ENCODE measurements around the gene BTBD17. TPM values are rescaled to one million over a fixed set of nuclear protein-coding genes. Genes with fewer than 3 reads are reported as not detected.

Gene BTBD17
- polyA plus RNA-seq, 2 of the 4 experiments (the other 2 are of a cell fraction), result not detected

DNA sequence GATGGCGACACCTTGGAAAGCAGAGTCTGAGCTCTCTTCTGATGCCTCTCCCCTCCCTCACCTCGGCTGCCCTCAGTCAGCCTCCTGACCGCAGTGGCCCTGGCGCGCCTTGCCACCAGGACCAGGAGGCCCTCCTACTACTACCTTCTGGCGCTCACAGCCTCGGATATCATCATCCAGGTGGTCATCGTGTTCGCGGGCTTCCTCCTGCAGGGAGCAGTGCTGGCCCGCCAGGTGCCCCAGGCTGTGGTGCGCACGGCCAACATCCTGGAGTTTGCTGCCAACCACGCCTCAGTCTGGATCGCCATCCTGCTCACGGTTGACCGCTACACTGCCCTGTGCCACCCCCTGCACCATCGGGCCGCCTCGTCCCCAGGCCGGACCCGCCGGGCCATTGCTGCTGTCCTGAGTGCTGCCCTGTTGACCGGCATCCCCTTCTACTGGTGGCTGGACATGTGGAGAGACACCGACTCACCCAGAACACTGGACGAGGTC lies 10.0 kb upstream of the BTBD17 start:
- no peak overlapping the region for H3K27ac ChIP-seq
- H3K9me3 ChIP-seq, result no peaks in the 10 kb centered on the region
- ChIA-PET POLR2A (no interaction called here), CTCF (interaction anchor here (0.7 to 25.8 kb wide), 7 partner anchors 9 to 160 kb away, joined by 3 to 674 read pairs (median 7); partner anchors contain the start of genes BTBD17 and CD300LB)
- peaks cover 13% of the 10 kb centered on the region; the same call in 2 of the 3 replicates for H3K4me1 ChIP-seq
- DNase-seq (ENCODE audit: low read depth in 1 of 2, low spot score in 1 of 2), result no peak
- no peak for ATAC-seq
- TF ChIP-seq POLR2AphosphoS2 (conservative IDR thresholded peaks at IDR 0.05; ENCODE audit: low read length), result no peak
- TF ChIP-seq ZSCAN20 (CRISPR knock-in tag; IDR thresholded peaks at IDR 0.05), result no peak
- no peak for TF ChIP-seq EHMT2 (IDR thresholded peaks at IDR 0.05; ENCODE audit: low read depth)
- TF ChIP-seq, protein P1, sequence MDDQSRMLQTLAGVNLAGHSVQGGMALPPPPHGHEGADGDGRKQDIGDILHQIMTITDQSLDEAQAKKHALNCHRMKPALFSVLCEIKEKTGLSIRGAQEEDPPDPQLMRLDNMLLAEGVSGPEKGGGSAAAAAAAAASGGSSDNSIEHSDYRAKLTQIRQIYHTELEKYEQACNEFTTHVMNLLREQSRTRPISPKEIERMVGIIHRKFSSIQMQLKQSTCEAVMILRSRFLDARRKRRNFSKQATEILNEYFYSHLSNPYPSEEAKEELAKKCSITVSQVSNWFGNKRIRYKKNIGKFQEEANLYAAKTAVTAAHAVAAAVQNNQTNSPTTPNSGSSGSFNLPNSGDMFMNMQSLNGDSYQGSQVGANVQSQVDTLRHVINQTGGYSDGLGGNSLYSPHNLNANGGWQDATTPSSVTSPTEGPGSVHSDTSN (IDR thresholded peaks at IDR 0.05), result no peak
- TF ChIP-seq EP300 (IDR thresholded peaks at IDR 0.05), result no peak
- TF ChIP-seq RAD21 (conservative IDR thresholded peaks at IDR 0.05 in 1 of 2, IDR thresholded peaks at IDR 0.05 in 1 of 2), result no peak
- TF ChIP-seq, protein P2, sequence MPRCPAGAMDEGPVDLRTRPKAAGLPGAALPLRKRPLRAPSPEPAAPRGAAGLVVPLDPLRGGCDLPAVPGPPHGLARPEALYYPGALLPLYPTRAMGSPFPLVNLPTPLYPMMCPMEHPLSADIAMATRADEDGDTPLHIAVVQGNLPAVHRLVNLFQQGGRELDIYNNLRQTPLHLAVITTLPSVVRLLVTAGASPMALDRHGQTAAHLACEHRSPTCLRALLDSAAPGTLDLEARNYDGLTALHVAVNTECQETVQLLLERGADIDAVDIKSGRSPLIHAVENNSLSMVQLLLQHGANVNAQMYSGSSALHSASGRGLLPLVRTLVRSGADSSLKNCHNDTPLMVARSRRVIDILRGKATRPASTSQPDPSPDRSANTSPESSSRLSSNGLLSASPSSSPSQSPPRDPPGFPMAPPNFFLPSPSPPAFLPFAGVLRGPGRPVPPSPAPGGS (IDR thresholded peaks at IDR 0.05), result no peak
- TF ChIP-seq ESRRA (IDR thresholded peaks at IDR 0.05; ENCODE audit: borderline replicate concordance, low read length), result no peak
- TF ChIP-seq HDAC2 (IDR thresholded peaks at IDR 0.05), result no peak
- no peak for TF ChIP-seq MYC (IDR thresholded peaks at IDR 0.05; ENCODE audit: borderline replicate concordance, low read length)
- TF ChIP-seq NFE2L2 (conservative IDR thresholded peaks at IDR 0.05; ENCODE audit: low read length), result no peak
- no peak for TF ChIP-seq HOXA7 (CRISPR knock-in tag; IDR thresholded peaks at IDR 0.05)
- TF ChIP-seq, protein P3, sequence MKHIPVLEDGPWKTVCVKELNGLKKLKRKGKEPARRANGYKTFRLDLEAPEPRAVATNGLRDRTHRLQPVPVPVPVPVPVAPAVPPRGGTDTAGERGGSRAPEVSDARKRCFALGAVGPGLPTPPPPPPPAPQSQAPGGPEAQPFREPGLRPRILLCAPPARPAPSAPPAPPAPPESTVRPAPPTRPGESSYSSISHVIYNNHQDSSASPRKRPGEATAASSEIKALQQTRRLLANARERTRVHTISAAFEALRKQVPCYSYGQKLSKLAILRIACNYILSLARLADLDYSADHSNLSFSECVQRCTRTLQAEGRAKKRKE (CRISPR knock-in tag; IDR thresholded peaks at IDR 0.05; ENCODE audit: low read depth), result no peak
- TF ChIP-seq ZC3H11A (IDR thresholded peaks at IDR 0.05), result no peak
- TF ChIP-seq, protein P4, sequence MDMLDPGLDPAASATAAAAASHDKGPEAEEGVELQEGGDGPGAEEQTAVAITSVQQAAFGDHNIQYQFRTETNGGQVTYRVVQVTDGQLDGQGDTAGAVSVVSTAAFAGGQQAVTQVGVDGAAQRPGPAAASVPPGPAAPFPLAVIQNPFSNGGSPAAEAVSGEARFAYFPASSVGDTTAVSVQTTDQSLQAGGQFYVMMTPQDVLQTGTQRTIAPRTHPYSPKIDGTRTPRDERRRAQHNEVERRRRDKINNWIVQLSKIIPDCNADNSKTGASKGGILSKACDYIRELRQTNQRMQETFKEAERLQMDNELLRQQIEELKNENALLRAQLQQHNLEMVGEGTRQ (IDR thresholded peaks at IDR 0.05), result no peak
- TF ChIP-seq CHD4 (IDR thresholded peaks at IDR 0.05; ENCODE audit: borderline replicate concordance), result no peak
- H3K4me2 ChIP-seq, result no peak overlapping the region
- WGBS (ENCODE audit: missing lambda C conversion rate), result 67% methylated on average over 26 of the region's 26 CpGs
- FAIRE-seq, result no peak
- H3K4me3 ChIP-seq, result no peak overlapping the region

DNA sequence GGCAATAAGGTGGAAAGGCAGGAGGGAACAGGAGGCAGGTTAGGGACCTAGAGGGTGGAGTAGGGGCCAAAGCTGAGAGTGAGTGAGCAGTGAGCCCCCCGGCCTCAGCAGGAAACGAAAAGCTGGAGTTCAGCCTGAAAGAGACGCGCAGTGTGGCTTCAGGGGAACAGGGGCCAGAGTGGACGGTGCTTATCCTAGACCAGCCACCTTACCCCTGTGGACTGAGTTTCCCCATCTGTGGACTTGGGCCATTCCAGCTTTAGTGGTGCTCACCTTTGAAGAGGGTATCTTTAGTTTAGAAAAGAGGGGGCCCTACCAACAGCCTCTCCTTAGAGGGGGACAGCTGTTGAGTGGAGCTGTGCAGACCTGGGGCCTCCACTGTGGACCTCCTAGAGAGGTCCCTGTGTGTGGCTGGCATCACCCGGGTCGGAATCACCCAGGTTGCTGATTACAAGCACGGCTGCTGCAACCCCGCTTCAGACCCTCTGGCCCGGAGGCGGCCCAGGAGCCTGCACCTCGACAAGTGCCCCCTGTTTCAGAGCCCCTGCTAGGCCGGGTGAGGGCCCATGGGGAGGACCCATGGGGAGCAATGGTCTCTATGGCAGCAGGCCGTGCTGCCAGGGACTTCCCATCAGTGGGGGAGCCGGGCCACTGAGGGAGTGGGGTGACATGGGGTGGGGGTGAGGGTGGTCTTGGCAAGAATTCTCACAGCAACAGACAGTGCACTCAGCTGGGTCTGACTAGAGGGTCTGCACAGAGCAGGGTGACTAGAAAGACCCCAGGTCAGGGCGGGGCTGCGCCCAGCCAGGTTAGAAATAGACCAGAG lies 8.2 kb upstream of the BTBD17 start:
- Histone ChIP-seq H3K4me3 (no peak overlapping the region), H3K4me2 (no peak overlapping the region), H3K4me1 (peaks cover 13% of the 10 kb centered on the region; the same call in 2 of the 3 replicates), H3K9me3 (no peaks in the 10 kb centered on the region), H3K27ac (no peak overlapping the region)
- FAIRE-seq, result no peak
- ChIA-PET CTCF (interaction anchor here (0.7 to 25.8 kb wide), 24 partner anchors 11 to 524 kb away, joined by 3 to 674 read pairs (median 8); partner anchors contain the start of genes BTBD17, CD300LB and FADS6), POLR2A (no interaction called here)
- WGBS (ENCODE audit: missing lambda C conversion rate), result 74% methylated on average over 15 of the region's 17 CpGs
- no peak for DNase-seq (ENCODE audit: low read depth in 1 of 2, low spot score in 1 of 2)
- no peak for ATAC-seq
- TF ChIP-seq HDAC2 (IDR thresholded peaks at IDR 0.05), result no peak
- TF ChIP-seq MAZ (IDR thresholded peaks at IDR 0.05; ENCODE audit: borderline replicate concordance, low read depth, low read length), result no peak
- TF ChIP-seq, protein P3 (CRISPR knock-in tag; IDR thresholded peaks at IDR 0.05; ENCODE audit: low read depth), result no peak
- TF ChIP-seq NR3C1 (IDR thresholded peaks at IDR 0.05), result no peak
- TF ChIP-seq SMC3 (IDR thresholded peaks at IDR 0.05), result no peak
- TF ChIP-seq POLR2A (IDR thresholded peaks at IDR 0.05; ENCODE audit: low read length), result no peak
- TF ChIP-seq, protein P5, sequence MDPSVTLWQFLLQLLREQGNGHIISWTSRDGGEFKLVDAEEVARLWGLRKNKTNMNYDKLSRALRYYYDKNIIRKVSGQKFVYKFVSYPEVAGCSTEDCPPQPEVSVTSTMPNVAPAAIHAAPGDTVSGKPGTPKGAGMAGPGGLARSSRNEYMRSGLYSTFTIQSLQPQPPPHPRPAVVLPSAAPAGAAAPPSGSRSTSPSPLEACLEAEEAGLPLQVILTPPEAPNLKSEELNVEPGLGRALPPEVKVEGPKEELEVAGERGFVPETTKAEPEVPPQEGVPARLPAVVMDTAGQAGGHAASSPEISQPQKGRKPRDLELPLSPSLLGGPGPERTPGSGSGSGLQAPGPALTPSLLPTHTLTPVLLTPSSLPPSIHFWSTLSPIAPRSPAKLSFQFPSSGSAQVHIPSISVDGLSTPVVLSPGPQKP (IDR thresholded peaks at IDR 0.05; ENCODE audit: low read depth, low read length), result no peak
- TF ChIP-seq CHD2 (IDR thresholded peaks at IDR 0.05; ENCODE audit: low read length, partially characterized antibody), result no peak
- no peak for TF ChIP-seq CBX2 (IDR thresholded peaks at IDR 0.05; ENCODE audit: borderline replicate concordance, low read depth)
- TF ChIP-seq EHF (CRISPR knock-in tag; IDR thresholded peaks at IDR 0.05), result no peak
- no peak for TF ChIP-seq JUNB (IDR thresholded peaks at IDR 0.05)
- no peak for TF ChIP-seq NPAS2 (CRISPR knock-in tag; IDR thresholded peaks at IDR 0.05; ENCODE audit: borderline replicate concordance)
- TF ChIP-seq NFE2L2 (conservative IDR thresholded peaks at IDR 0.05; ENCODE audit: low read length), result no peak
- TF ChIP-seq, protein P6, sequence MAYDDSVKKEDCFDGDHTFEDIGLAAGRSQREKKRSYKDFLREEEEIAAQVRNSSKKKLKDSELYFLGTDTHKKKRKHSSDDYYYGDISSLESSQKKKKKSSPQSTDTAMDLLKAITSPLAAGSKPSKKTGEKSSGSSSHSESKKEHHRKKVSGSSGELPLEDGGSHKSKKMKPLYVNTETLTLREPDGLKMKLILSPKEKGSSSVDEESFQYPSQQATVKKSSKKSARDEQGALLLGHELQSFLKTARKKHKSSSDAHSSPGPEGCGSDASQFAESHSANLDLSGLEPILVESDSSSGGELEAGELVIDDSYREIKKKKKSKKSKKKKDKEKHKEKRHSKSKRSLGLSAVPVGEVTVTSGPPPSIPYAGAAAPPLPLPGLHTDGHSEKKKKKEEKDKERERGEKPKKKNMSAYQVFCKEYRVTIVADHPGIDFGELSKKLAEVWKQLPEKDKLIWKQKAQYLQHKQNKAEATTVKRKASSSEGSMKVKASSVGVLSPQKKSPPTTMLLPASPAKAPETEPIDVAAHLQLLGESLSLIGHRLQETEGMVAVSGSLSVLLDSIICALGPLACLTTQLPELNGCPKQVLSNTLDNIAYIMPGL (CRISPR knock-in tag; IDR thresholded peaks at IDR 0.05; ENCODE audit: borderline replicate concordance), result no peak
- TF ChIP-seq FOSL2 (IDR thresholded peaks at IDR 0.05), result no peak
- TF ChIP-seq FOSL2 (CRISPR knock-in tag; IDR thresholded peaks at IDR 0.05), result no peak

Measured in A549 (cell line).